ENCODE measurements around the gene PPP1R1C. TPM values are rescaled to one million over a fixed set of nuclear protein-coding genes. Genes with fewer than 3 reads are reported as not detected.
A peak's percentile ranks its signal among the peaks of the same experiment; 100 is the strongest.

PPP1R1C gene
- total RNA-seq, 4 donors from 2014 or later = 0.87 to 8.8 (median 4.1) TPM

DNA sequence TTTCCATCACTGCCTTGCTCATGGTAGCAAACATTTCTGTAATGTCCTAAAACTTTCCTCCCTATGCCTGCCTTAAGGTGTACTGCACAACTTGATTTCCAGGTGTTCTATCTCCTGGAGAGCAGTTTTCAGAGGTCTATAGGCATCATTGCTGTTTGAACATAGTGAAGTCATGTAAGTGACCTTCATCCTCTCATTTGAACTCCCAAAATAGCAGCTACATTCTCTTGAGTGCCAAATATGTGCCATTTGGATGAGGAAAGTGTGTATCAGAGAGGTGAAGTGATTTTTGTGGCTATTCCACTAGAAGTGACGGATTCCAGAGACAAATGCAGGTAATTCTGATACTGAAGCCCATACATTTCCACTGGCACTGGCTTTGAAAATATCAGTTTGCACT is 3.4 kb downstream of the PPP1R1C start:
- no peak for DNase-seq (ENCODE audit: low spot score in 2 of 2)
- Histone ChIP-seq H3K4me3 (no peak overlapping the region), H3K36me3 (no peaks in the 10 kb centered on the region), H3K27ac (no peak overlapping the region), H3K27me3 (no peaks in the 10 kb centered on the region), H3K9me3 (no peaks in the 10 kb centered on the region), H3K4me1 (peaks cover 0 to 19% (median 0%) of the 10 kb centered on the region in 4 donors)
- TF ChIP-seq POLR2A (IDR thresholded peaks at IDR 0.05) = no peak
- TF ChIP-seq CTCF (IDR thresholded peaks at IDR 0.05) = no peak
- TF ChIP-seq EP300 (IDR thresholded peaks at IDR 0.05) = no peak
- WGBS, 2 donors = 86 to 100% methylated on average over 1 of the region's 1 CpG

DNA sequence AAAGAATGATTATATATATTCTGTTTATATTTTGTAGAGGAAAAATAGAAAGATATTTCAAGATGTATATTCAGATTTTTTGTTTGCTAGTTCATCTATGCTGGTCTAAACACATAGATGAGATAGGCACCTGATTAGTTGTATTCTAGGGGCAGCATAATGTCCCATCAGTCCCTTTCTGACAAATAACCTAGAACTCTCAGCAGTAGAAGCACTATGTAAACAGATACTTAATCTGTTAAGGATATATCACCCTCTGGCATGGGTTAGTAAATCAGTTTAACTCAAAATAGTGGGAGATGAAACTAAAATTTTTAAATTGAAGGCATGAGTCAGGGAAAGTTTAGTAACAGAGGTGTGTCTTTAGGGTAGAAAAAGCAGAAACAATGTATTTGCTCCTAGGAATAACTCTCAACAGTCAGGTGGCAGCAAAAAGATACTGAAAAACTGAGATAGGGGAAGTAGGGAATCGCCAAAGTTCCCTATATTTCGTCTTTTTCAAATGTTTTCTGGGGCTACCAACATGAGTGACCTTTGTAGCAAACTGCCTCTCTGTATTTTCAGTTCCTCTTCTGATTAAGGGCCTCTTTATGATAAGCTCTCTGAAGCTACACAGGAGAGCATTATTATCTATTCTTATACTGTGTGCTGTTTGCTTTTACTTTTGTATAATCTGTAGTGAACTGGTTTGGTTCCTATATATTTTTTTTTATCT is 5.7 kb downstream of the PPP1R1C start:
- no peak for DNase-seq (ENCODE audit: low spot score in 2 of 2)
- Histone ChIP-seq H3K4me1 (peaks cover 0 to 4% (median 0%) of the 10 kb centered on the region in 4 donors), H3K36me3 (no peaks in the 10 kb centered on the region), H3K27ac (peak overlapping the region in 1 of 4 donors; percentile 36), H3K4me3 (no peak overlapping the region), H3K27me3 (no peaks in the 10 kb centered on the region), H3K9me3 (no peaks in the 10 kb centered on the region)
- TF ChIP-seq POLR2A (IDR thresholded peaks at IDR 0.05) (no peak), EP300 (IDR thresholded peaks at IDR 0.05) (no peak), CTCF (IDR thresholded peaks at IDR 0.05) (no peak)
- WGBS, 2 donors = 37 to 52% methylated on average over 2 of the region's 2 CpGs

GRCh38 chr2:181992776-181993175 is 7.1 kb downstream of the PPP1R1C start:
- H3K9me3 ChIP-seq = no peaks in the 10 kb centered on the region
- H3K4me1 ChIP-seq = peaks cover 0 to 4% (median 0%) of the 10 kb centered on the region in 4 donors
- no peaks in the 10 kb centered on the region for H3K27me3 ChIP-seq
- WGBS, 2 donors = 31 to 44% methylated on average over 3 of the region's 3 CpGs
- no peak overlapping the region for H3K4me3 ChIP-seq
- TF ChIP-seq EP300 (IDR thresholded peaks at IDR 0.05) = no peak
- H3K27ac ChIP-seq = no peak overlapping the region
- no peaks in the 10 kb centered on the region for H3K36me3 ChIP-seq
- DNase-seq (ENCODE audit: low spot score in 2 of 2) = no peak

DNA sequence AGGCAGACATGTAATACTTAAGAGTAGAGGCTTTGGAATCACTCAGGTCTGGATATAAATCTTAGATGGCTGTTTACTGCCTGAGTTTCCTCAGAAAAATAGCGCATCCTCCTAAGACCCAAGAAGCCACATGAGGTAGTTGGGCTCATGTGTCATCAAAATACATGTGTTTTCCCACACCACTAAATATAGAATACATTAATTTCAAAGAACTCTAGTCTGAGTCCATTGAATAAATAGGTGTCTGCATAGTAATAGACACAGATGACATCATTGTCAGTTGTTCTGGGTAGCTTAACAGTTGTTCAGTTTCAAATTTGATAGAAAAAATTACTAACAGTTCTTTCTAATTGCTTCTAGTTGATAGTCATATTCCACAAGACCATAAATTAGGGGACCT is 9.6 kb downstream of the PPP1R1C start:
- no peak for TF ChIP-seq POLR2A (IDR thresholded peaks at IDR 0.05)
- TF ChIP-seq CTCF (IDR thresholded peaks at IDR 0.05) = no peak
- no peak for TF ChIP-seq EP300 (IDR thresholded peaks at IDR 0.05)
- Histone ChIP-seq H3K27ac (no peak overlapping the region), H3K27me3 (no peaks in the 10 kb centered on the region), H3K9me3 (no peaks in the 10 kb centered on the region), H3K4me3 (no peak overlapping the region), H3K4me1 (peaks cover 0 to 4% (median 0%) of the 10 kb centered on the region in 4 donors), H3K36me3 (no peaks in the 10 kb centered on the region)
- WGBS, 2 donors = 91 to 96% methylated on average over 1 of the region's 1 CpG
- DNase-seq (ENCODE audit: low spot score in 2 of 2) = no peak

DNA sequence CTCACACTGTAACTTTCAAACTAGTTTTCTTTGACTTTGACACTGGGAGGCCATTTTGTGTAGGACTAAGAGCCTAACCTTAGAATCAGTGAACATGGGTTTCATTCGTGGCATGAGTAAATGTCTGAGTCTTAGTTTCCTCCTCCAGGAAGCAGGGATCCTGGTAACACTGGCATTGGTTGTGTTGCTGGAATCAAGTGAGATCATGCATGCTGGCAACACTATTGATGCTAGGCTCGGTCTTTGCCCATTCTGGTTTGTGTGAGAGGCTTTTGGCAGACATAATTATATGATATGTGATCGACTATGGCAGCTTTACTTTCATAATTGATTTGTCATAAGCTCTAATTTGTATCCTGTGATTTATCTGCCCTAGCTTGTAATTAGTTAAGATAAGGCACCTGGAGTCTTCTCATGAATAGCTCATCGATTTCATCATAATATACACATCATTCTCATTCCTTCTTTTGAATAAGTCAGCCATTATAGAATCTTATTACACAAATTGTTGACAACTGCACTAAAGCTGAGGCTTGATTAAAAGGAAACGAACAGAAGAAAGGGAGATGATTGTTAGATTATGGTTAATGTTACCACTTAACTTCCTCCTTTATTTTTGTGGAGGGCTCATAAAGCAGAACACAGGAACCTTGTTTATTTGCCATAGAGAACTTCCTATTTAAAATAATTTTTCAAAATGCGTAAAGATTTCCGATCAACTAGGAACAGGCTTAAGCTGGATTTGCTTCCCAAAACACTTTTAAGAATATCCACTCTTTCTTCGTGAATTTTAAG is 12.6 kb downstream of the PPP1R1C start:
- TF ChIP-seq POLR2A (IDR thresholded peaks at IDR 0.05) (no peak), CTCF (IDR thresholded peaks at IDR 0.05) (no peak), EP300 (IDR thresholded peaks at IDR 0.05) (no peak)
- Histone ChIP-seq H3K27me3 (no peaks in the 10 kb centered on the region), H3K27ac (no peak overlapping the region), H3K9me3 (no peaks in the 10 kb centered on the region), H3K4me3 (no peak overlapping the region), H3K36me3 (no peaks in the 10 kb centered on the region), H3K4me1 (no peaks in the 10 kb centered on the region)
- DNase-seq (ENCODE audit: low spot score in 2 of 2) = no peak
- 84 to 85% methylated on average over 8 of the region's 8 CpGs for whole genome bisulfite sequencing, 2 donors
